ENCODE data around the gene CXCR1. TPM values are rescaled to one million over a fixed set of nuclear protein-coding genes. Genes with fewer than 3 reads are reported as not detected.

The CXCR1 gene
- total RNA-seq, 2 experiments from 2014 or later: not detected

- intact Hi-C loops (cut with micrococcal nuclease): no loop called here
- H3K4me3 Mint-ChIP-seq: no peak overlapping the region
- H3K9me3 Mint-ChIP-seq: no peaks in the 10 kb centered on the region
- CTCF ChIA-PET: interaction anchor here (2.9 kb wide), 1 partner anchor 15 kb away, joined by 16 read pairs; the partner anchor contains the start of gene CXCR1
- DNase-seq (no peak), ATAC-seq (no peak)
- H3K4me1 Mint-ChIP-seq (ENCODE audit: low read depth): no peaks in the 10 kb centered on the region
- POLR2A ChIA-PET: no interaction called here
- no peak overlapping the region for H3K27ac Mint-ChIP-seq
- H3K27me3 Mint-ChIP-seq: no peaks in the 10 kb centered on the region
- no peak for TF ChIP-seq CTCF (IDR thresholded peaks at IDR 0.05)
- no peaks in the 10 kb centered on the region for H3K36me3 Mint-ChIP-seq (ENCODE audit: low read depth)
Observed at GRCh38 chr2:218152777-218153176, 14.0 kb downstream of the CXCR1 start.

- Mint-ChIP-seq H3K4me3 (no peak overlapping the region), H3K9me3 (no peaks in the 10 kb centered on the region), H3K27ac (no peak overlapping the region), H3K4me1 (ENCODE audit: low read depth) (no peaks in the 10 kb centered on the region), H3K27me3 (no peaks in the 10 kb centered on the region), H3K36me3 (ENCODE audit: low read depth) (no peaks in the 10 kb centered on the region)
- ATAC-seq: no peak
- no peak for DNase-seq
- POLR2A ChIA-PET: no interaction called here
- TF ChIP-seq CTCF (IDR thresholded peaks at IDR 0.05): no peak
- intact Hi-C loops (cut with micrococcal nuclease): no loop called here
- CTCF ChIA-PET: no interaction called here
Observed at GRCh38 chr2:218152172-218152571, 14.6 kb downstream of the CXCR1 start.

GRCh38 chr2:218149848-218150440 lies 16.8 kb downstream of the CXCR1 start:
- CTCF ChIA-PET: interaction anchor here (1.4 to 1.5 kb wide), 2 partner anchors 108 to 156 kb away, joined by 3 to 4 read pairs; no protein-coding TSS in a partner anchor
- DNase-seq (no peak), ATAC-seq (no peak)
- no peaks in the 10 kb centered on the region for H3K27me3 Mint-ChIP-seq
- no peak for TF ChIP-seq CTCF (IDR thresholded peaks at IDR 0.05)
- intact Hi-C loops (cut with micrococcal nuclease): no loop called here
- H3K27ac Mint-ChIP-seq: no peak overlapping the region
- H3K4me1 Mint-ChIP-seq (ENCODE audit: low read depth): no peaks in the 10 kb centered on the region
- no peak overlapping the region for H3K4me3 Mint-ChIP-seq
- POLR2A ChIA-PET: no interaction called here
- no peaks in the 10 kb centered on the region for H3K36me3 Mint-ChIP-seq (ENCODE audit: low read depth)
- no peaks in the 10 kb centered on the region for H3K9me3 Mint-ChIP-seq

- CTCF ChIA-PET: interaction anchor here (1.4 to 1.5 kb wide), 2 partner anchors 108 to 155 kb away, joined by 3 to 4 read pairs; no protein-coding TSS in a partner anchor
- POLR2A ChIA-PET: no interaction called here
- no peaks in the 10 kb centered on the region for H3K4me1 Mint-ChIP-seq (ENCODE audit: low read depth)
- DNase-seq (no peak), ATAC-seq (no peak)
- no peaks in the 10 kb centered on the region for H3K27me3 Mint-ChIP-seq
- H3K4me3 Mint-ChIP-seq: no peak overlapping the region
- intact Hi-C loops (cut with micrococcal nuclease): no loop called here
- no peak for TF ChIP-seq CTCF (IDR thresholded peaks at IDR 0.05)
- H3K9me3 Mint-ChIP-seq: no peaks in the 10 kb centered on the region
- H3K27ac Mint-ChIP-seq: no peak overlapping the region
- no peaks in the 10 kb centered on the region for H3K36me3 Mint-ChIP-seq (ENCODE audit: low read depth)
Observed at GRCh38 chr2:218149098-218149497, 17.7 kb downstream of the CXCR1 start.

GRCh38 chr2:218146056-218146455 lies 20.7 kb downstream of the CXCR1 start:
- no peaks in the 10 kb centered on the region for H3K36me3 Mint-ChIP-seq (ENCODE audit: low read depth)
- H3K27me3 Mint-ChIP-seq: peaks cover 4% of the 10 kb centered on the region
- ChIA-PET CTCF (interaction anchor here (0.6 to 1.6 kb wide), 2 partner anchors 17 to 156 kb away, joined by 3 to 4 read pairs; no protein-coding TSS in a partner anchor), POLR2A (interaction anchor here (0.6 kb wide), 1 partner anchor 261 kb away, joined by 3 read pairs; no protein-coding TSS in a partner anchor)
- no peaks in the 10 kb centered on the region for H3K4me1 Mint-ChIP-seq (ENCODE audit: low read depth)
- H3K27ac Mint-ChIP-seq: no peak overlapping the region
- TF ChIP-seq CTCF (IDR thresholded peaks at IDR 0.05): no peak
- intact Hi-C loops (cut with micrococcal nuclease): no loop called here
- H3K4me3 Mint-ChIP-seq: no peak overlapping the region
- ATAC-seq (no peak), DNase-seq (no peak)
- no peaks in the 10 kb centered on the region for H3K9me3 Mint-ChIP-seq

All from activated CD8-positive, alpha-beta T cell treated with anti-CD3 and anti-CD28 coated beads for 36 hours (primary cell).